Epithelial cell of prostate (primary cell): Measurements from ENCODE around the gene CYSRT1.

ENCODE experiments used
- DNase-seq: peaks from one replicate; pipeline ENCODE4 v3.0.0-alpha.2; 2011; ENCODE audit warnings: low read depth, low spot score
- H3K27ac ChIP-seq: fragments of 450-650 bp; 2 replicates; pipeline ENCODE4 v1.5.1; 2017; ENCODE audit warnings: mild to moderate bottlenecking

CYSRT1 gene

DNA sequence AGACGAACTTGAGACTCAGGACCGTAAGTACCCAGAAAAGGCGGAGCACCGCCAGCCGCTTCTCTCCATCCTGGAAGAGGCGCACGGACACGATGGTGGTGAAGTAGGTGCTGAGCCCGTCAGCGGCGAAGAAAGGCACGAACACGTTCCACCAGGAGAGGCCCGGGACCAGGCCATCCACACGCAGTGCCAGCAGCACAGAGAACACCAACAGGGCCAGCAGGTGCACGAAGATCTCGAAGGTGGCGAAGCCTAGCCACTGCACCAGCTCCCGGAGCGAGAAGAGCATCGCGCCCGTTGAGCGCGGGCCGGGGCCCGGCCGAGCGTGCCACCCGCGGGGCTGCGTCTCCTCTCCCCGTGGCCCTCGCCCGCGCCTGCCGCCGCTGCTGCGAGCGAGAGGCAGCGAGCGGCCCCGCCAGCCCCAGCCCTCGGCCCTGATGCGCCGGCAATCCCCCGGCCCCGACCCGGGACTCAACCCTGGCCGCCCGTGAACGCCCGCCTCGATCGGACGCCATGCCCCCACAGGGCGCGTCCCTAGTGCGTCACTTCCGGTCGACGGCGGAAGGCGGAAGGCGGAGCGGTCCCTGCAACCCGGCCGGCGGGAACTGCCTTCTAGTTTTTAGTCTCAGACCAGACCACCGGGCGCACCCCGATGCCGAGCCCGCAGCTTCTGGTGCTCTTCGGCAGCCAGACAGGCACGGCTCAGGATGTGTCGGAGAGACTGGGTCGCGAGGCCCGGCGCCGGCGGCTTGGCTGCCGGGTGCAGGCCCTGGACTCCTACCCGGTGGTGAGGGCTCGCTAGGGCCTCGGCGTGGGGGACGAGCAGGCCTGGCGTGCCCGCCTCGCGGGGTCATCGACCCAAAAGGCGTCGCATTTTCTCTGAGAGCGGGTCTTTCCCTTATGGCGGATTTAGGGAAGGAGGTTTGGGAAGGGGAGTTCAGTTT, 19.6 kb upstream of the CYSRT1 start, which contains the start of the genes NDOR1 and TMEM203:
NDOR1 (plus strand) TSS at position 575 of the 944 bp plus-strand sequence; CDS start at position 653, 78 bp downstream.
TMEM203 (minus strand) TSS at position 523 of the 944 bp plus-strand sequence; CDS start at position 289, 234 bp downstream.
- DNase-seq: peak; percentile 36

DNA sequence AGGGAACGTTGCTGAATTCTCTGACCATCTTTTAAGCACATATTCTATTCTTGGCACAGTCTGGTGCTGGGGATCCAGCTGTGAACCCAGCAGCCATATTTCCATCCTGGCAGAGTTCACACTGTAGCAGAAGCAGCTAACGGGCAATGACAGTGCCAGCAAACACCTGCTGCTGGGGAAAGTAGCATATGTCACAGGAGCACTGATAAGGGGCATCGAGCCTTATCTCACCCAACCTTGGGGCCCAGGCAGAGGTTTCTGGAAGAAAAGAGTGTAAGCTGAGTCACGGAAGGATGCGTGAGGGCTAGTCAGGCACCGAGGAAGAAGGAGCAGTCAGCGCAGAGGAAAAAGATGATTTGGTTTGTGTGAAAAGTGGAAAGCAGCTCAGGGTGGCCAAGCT, 18.4 kb upstream of the CYSRT1 start:
- DNase-seq: no peak
- no peak overlapping the region for H3K27ac ChIP-seq

More for the DNA sequence above, 19.6 kb upstream of the CYSRT1 start, which contains the start of the genes NDOR1 and TMEM203:
- peak within 1 kb of the TSS; percentile 57 for H3K27ac ChIP-seq

DNA sequence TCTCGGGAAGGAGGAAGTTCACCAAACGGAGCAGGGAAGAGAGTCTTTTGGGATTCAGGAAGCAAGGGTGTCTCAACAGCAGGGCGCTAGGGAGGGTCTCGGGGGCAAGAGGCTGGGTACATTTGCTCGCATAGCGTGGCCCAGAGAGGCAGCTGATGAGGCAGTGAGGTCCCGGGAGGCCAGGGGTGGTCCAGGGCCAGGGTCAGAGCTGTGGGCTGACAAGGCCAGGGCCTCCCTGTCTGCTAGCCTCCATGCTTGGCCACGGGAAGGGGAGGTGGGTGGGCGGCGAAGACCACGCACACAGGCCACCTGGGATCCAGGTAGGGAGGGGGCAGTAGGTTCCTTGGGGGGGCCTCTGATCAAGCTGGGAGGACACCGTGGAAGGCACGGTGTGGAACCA, 13.4 kb upstream of the CYSRT1 start:
- no peak overlapping the region for H3K27ac ChIP-seq
- no peak for DNase-seq

GRCh38 chr9:137212520-137212919, 12.5 kb upstream of the CYSRT1 start:
- no peak for DNase-seq

DNA sequence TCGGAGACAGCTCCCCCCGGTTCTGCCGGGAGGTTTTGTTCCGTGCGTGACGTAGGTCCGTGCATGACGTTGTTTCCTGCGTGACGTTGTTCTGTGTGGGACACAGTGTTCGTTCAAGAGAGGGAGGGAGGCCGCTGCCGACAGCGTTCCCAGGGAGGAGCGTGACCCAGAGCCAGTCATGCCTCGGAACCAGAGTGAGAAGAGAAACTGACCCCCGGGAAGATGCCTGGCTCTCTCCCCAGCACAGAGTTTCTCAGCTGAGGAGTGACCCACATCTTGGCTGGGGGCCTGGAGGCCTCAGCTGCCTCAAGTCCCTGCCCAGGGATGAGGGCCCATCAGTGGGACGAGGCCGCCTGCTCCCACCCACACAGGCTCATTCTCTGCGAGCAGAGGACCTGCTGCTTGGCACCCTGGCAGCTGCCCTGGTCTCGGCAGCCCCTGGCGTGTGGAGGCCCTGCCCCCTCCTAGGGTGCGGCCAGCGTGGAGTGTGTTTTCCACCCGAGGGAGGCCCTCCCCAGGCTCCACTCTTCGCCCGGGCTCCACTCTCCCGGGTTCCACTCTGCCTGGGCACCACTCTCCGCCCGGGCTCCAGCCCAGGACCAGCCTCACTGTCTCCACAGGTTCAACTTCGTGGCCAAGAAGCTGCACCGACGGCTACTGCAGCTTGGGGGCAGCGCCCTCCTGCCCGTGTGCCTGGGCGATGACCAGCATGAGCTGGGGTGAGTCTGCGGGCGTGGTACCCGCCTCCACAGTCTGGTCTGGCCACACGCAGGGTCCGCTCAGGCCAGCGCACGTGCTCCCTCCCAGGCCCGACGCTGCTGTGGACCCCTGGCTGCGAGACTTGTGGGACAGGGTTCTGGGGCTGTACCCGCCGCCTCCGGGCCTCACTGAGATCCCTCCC, 11.6 kb upstream of the CYSRT1 start:
- no peak overlapping the region for H3K27ac ChIP-seq
- DNase-seq: no peak

More at GRCh38 chr9:137212520-137212919, 12.5 kb upstream of the CYSRT1 start:
- no peak overlapping the region for H3K27ac ChIP-seq

DNA sequence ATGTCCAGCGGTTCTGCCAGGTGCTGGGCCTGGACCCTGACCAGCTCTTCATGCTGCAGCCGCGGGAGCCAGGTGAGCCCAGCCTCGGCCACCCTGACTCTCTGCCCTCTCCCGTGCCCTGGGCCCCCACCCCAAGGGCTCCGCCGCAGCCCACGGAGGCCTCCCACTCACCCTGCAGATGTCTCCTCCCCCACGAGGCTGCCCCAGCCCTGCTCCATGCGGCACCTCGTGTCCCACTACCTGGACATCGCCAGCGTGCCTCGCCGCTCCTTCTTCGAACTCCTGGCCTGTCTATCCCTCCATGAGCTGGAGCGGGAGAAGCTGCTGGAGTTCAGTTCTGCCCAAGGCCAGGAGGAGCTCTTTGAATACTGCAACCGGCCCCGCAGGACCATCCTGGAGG, 10.4 kb upstream of the CYSRT1 start:
- DNase-seq: no peak
- H3K27ac ChIP-seq: no peak overlapping the region

- no peak for DNase-seq
Measured at GRCh38 chr9:137215196-137215986, 9.6 kb upstream of the CYSRT1 start.

DNA sequence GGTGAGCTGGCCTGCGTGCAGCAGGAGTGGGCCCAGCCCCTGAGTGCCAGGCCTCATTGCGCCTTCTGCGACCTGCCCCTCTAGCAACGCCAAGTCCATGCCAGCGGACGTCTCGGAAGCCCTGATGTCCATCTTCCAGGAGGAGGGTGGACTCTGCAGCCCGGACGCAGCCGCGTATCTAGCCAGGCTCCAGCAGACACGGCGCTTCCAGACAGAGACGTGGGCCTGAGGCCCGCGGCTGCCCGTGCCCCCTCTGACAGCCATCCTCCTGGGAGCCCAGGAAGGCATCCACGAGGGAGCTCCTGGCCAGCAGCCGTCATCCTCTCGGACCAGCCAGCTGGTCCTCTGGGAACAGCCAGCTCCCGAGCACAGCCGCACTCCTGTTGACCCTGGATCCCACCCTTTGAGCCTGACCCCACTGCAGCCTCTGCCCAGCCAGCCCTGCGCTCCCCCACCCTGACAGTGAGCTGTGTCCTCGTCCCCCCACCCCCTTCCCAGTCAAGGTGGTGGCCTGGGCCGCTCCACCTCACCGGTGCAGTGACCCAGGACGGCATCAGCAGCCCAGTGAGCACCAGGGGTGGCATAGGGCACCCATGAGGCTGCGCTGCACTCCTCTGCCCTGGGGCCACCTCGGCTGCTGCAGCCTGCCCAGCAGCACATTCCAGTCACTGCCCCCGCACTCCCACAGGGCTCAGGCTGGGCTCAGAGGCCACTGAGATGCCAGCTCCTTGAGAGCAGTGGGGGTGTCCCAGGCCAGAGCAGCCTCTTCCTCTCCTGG, 8.6 kb upstream of the CYSRT1 start:
- DNase-seq: no peak
- H3K27ac ChIP-seq: no peak overlapping the region

More at GRCh38 chr9:137215196-137215986, 9.6 kb upstream of the CYSRT1 start:
- no peak overlapping the region for H3K27ac ChIP-seq

GRCh38 chr9:137217276-137218211, 7.4 kb upstream of the CYSRT1 start:
- peak overlapping the region; percentile 62 for H3K27ac ChIP-seq
- no peak for DNase-seq

DNA sequence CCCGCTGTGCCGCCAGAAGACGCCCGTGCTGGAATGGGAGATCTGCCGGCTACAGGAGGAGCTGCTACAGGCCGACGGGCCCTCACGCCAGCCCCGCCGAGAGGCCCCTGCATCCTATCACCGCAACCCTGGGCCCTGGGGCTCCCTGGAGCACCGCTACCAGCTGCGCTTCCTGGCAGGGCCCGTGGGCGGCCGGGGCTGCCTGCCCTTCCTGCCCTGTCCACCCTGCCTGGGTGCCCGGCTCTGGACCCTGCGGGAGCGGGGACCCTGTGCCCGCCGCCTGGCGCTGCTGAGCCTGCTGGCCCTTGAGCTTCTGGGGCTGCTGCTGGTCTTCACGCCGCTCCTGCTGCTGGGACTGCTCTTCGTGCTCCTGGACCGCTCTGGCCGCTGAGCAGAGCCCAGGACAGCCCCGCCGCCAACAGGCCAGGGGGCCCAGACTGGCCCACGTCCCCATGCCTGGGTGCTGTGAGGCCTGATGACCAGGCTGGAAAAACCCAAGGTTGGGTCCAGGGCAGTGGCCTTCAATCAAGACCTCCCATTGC, 6.7 kb upstream of the CYSRT1 start:
- peak overlapping the region; percentile 62 for H3K27ac ChIP-seq
- DNase-seq: no peak

GRCh38 chr9:137218754-137219271, 6.2 kb upstream of the CYSRT1 start:
- no peak for DNase-seq
- H3K27ac ChIP-seq: no peak overlapping the region

DNA sequence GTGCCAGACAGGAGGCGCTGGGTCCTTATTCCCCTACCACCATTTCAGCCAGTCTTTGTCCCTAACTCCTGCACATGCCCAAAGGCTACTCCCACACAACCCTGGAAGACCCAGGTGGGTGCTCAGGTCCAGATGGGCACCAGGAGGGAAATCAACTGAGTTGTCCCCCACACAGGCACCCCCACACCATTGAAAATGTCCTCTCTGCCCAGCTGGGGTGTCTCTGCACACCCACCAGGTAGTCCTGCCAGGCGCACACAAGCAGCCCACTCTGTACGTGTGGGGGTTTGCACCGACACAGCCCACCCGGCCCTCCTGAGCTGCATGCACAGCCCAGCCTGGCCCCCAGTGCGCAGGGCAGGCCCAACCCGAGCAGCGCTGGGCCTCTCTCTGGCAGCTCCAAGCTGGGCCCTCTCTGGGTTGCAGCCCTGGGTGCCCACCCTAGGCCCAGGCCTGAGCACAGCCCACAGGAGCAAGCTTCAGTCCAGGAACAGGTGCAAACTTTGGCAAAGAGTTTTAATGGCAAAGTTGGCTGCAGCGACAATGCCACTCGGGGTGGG, 5.1 kb upstream of the CYSRT1 start:
- no peak overlapping the region for H3K27ac ChIP-seq
- DNase-seq: no peak

DNA sequence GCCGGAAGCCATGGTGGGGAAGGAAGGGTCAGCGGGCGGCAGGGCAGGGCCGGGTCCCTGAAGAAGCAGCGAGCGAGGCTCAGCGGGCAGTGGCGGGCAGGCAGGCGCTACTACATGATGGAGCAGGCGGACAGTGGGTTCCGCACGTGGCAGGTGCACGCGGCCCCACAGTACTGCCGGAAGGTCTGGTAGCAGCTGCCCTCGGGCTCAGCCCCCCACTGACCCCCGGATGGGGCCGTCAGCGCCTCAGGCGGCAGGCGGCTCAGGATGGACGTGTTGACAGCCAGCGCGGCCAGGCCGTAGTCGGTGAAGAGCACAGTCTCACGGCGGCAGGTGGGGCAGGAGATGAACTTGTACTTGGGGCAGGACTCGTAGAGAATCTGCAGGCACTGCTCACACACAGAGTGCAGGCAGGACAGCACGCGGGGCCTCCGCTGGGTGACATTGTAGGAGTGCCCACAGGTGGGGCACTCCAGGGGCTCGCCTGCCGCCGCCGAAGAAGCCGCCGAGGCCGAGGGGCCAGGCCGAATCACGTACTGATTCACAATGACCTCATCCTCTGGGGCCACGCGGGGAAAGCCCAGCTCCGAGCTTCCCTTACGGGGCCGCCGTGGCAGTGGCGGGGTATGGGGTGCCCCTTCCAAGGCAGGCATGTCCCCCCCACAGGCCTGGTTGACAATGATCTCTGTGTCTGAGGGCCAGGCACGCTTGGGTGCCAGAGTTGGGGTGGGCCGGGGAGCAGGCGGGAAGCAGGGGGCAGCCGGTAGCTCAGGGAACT, 4.5 kb upstream of the CYSRT1 start:
- H3K27ac ChIP-seq: no peak overlapping the region
- no peak for DNase-seq

GRCh38 chr9:137221095-137221505, 3.9 kb upstream of the CYSRT1 start:
- H3K27ac ChIP-seq: no peak overlapping the region
- no peak for DNase-seq

DNA sequence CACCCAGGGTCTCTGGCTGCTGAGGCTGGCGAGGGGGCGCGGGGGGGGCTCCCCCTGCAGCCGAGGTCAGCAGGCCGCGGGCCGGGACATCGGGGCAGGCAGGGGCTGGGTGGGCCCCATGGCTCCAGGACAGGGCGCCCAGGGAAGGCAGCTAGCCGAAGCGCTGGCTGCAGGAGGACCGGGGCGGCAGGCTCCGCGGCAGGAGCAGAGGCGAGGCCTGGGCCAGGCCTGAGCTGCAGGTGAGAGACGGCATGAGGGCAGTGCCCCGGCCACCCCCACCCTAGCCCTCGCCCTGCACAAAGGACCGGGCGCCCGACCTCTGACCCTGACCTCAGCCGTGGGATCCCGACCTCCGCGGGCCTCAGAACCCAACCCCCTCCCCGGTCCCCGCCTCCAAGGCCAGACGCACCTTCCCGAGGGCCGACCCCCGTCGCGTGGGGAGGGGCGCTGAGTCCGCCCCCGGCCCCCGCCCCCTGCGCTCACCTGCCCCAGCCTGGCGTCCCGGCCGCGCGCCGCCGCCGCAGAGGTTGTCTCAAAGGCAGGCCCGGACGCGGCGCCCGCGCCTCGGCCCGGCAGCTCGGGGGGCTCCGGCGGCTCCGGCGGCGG, 3.4 kb upstream of the CYSRT1 start:
- H3K27ac ChIP-seq: peak overlapping the region; percentile 94

More for the DNA sequence above, 3.4 kb upstream of the CYSRT1 start:
- DNase-seq: no peak
